Astrocyte (in vitro differentiated cells and primary cell): ENCODE results near the gene TMEM167B.
A peak's percentile ranks its signal among the peaks of the same experiment; 100 is the strongest.

Experiments used
- CTCF ChIP-seq: IDR thresholded peaks from 2 replicates; pipeline ENCODE4 v1.5.1; 2011; ENCODE audit warnings: low read depth, mild to moderate bottlenecking, inconsistent platforms, low read length, moderate library complexity; ENCODE audit not compliant: insufficient read depth
- EZH2 ChIP-seq: IDR thresholded peaks from 2 replicates; pipeline ENCODE4 v1.6.1; 2012; ENCODE audit warnings: mild to moderate bottlenecking, low read length, inconsistent platforms; ENCODE audit not compliant: insufficient read depth

GRCh38 chr1:109112652-109113285 is 22.2 kb downstream of the TMEM167B start:
- TF ChIP-seq CTCF (peak; percentile 91), EZH2 (no peak)
